ENCODE measurements around the gene SORCS2.
A peak's percentile ranks its signal among the peaks of the same experiment; 100 is the strongest.

Gene SORCS2

GRCh38 chr4:7294176-7294756 lies 101.9 kb downstream of the SORCS2 start:
- DNase-seq, result no peak

GRCh38 chr4:7295197-7295910 lies 103.0 kb downstream of the SORCS2 start:
- DNase-seq, result no peak

- peak in 1 of 2 donors; percentile 5 for DNase-seq
Observed at GRCh38 chr4:7295911-7296660, 103.7 kb downstream of the SORCS2 start.

GRCh38 chr4:7296661-7297335 lies 104.5 kb downstream of the SORCS2 start:
- DNase-seq, result no peak

- no peak for DNase-seq
Observed at GRCh38 chr4:7297374-7297773, 105.0 kb downstream of the SORCS2 start.

GRCh38 chr4:7297881-7298280 lies 105.5 kb downstream of the SORCS2 start:
- no peak for DNase-seq

DNA sequence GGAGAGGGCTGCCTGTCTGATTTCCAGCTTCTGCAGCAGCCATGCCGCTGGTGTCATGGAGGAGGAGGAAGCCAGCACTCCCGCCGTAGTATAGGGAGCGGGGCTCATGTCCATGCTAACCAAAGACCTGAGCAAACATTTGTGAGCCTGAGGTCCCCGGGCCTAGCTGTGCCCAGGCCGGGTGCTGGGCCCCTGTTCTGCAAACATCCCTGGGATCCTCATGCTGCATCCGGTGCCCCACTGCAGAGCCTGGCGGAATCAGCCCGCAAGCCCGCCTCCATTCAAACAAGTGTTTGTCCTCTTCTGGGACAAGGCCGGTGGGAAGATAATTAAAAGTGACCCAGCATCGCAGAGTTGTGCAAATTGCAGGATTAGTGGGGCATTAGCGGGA lies 106.3 kb downstream of the SORCS2 start:
- DNase-seq, result no peak

- DNase-seq, result no peak
Observed at GRCh38 chr4:7299010-7299907, 106.9 kb downstream of the SORCS2 start.

- DNase-seq, result no peak
Observed at GRCh38 chr4:7299908-7300710, 107.8 kb downstream of the SORCS2 start.

DNA sequence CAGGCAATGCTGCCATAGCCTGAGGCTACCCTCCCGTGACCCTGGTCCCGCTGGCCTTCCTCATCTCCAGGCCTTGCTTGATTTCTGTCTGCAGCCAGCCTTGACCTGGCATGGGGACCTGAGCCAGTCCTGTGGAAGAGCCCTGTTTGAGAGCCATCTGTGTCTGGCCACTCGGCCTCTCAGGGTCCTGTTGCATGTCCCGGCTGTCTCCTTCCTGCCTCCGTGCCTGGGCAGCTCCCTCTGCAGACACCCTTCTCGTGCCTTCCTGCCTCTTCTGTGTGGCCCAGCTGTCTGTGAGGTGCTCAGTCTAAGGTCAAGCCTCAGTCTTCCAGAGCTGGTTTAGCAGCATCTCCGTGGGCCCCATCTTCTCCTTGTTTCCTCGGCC lies 108.4 kb downstream of the SORCS2 start:
- DNase-seq, result no peak

DNA sequence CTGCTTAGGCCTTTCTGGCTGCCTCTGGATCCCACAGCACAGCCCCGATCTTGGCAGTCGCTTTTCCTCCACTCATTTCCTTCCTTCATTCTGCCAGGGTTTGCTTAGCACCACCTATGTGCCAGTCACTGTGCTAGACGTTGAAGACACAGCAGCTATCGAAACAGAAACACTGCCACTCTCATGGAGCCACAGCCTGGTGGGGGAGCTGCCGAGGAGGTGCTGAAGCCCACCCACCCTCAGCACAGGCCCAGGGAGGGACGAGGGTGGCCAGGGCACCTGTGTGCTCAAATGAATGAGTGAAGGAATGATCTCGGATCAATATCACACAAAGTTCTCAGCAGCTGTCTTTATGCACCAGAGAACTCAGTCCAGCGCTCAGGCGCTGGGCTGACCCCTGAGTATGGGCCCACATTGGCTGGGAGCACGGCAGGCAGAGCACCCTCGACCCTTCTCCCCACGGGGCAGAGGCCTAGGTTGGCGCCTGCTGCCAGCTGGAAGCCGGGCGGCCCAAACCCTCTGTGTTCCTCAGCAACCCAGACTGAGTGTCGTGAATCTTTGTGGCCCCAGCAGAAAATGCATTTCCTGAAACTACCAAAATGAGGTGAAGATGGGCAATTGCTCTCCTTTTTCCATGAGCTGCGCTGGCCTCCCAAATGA lies 108.9 kb downstream of the SORCS2 start:
- DNase-seq, result no peak

- no peak for DNase-seq
Observed at GRCh38 chr4:7301846-7302630, 109.7 kb downstream of the SORCS2 start.

- no peak for DNase-seq
Observed at GRCh38 chr4:7302781-7303404, 110.6 kb downstream of the SORCS2 start.

DNA sequence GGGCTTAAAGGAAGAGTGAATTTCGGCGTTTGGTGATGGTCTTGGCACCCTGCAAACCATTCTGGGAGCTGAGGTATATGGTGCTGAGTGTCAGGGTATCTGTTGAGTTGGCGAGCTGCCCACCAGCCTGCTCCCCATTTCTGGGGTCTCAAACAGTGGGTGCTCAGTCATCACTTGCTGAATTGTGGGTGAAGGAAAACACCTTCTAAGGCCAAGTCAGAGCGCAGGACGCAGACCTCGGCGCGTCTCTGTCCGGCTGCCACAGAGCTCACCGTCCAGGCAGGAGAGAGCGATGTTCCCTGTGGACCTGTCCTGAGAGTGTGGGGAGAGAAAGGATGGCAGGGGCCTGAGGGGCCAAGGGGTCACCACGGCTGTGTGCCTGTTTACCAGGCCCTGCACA lies 111.2 kb downstream of the SORCS2 start:
- DNase-seq, result no peak

DNA sequence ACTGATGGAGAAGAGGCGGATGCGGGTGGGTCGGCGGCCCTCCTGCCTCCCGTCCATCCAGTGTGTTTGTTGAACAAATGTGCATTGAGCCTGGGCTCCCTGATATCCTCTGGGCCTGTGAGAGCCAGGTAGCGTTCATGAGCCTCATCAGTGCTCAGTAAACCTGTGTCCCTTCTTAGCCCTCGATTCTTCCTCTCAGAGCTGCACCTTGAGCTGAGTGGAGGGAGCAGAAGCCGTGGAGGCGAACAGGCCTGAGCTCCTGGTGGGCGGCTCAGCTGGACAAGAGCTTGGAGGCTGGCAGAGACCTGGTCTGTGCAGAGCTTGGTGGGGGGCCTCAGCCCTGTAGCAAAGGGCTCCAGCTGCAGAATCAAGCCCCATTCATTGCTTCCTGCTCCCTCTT lies 112.1 kb downstream of the SORCS2 start:
- no peak for DNase-seq

DNA sequence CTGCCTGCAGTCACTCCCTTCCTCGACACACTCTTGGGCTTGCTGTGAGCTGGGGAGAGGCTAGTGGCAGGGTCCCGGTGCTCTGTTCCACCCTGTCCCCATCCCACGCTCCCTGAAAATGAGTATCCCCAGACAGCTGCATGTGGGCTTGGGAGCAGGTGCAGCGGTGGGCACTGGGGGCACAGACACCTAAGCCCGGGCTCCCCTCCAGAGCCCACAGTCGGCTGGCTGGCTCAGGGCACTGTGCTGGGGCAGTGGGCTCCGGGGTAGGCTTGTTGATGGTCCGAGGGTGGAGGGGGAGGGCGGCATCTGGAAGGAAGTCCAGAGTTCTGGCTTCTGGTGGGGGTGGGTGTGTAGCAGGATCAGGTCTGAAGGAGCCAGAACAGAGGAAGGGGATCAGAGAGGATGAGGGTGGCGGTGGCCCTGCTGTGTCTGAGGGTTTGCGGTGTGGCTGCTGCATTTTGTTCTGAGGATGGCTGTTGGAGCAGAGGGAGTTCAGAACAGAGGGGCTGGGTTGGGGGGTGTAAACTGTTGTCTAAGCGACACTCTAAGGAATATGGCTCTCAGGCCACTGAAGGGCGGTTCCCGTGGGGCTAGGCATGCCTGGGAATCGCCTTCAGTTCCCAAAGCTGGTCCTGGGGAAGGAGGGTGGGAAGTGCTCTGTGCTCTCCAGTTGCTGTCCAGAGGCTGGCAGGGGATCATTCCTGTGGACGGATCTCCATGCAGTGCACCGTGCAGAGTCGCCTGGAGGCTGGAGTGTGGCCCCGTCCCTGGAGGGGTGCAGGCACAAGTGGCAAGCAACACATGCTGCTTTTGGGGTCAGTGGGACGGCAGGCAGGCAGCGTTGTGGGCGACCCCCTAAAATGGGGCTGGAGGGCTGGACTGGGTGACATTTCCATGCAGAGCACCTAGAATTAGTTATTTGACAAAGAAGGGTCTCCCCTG lies 114.0 kb downstream of the SORCS2 start:
- DNase-seq, result no peak

- no peak for DNase-seq
Observed at GRCh38 chr4:7306986-7307385, 114.6 kb downstream of the SORCS2 start.

DNA sequence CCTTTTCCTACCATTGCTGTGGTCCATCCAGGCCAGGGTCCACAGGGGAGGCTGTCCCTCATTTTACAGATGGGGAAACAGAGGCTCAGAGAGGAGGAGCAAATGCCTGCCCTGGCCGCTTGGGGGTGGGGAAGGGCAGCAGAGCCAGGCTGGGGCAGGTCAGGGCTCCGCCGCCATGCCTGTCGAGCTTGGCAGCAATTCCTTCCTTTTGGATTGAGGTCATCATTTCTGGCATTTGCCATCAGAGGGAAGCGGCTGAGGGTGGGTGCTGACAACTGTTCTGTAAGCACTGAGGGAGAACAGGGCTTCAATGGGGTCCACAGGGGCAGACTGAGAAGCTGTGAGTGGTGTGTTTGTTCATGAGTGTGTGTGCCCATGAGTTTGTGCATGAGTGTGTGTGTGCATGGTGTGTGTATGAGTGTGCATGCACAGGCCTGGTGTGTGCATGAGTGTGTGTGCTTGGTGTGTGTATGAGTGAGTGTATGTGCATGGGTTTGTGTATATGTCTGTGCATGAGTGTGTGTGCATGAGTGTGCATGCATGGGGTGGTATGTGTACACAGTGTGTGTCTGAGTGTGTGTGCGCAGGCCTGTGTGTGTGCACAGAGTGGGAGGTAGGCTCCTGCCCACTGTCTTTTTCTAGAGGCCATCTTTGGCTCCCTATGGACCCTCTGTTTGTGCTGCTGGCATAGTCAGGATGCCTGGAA lies 115.2 kb downstream of the SORCS2 start:
- DNase-seq, result no peak
